Keratinocyte (primary cell): ENCODE measurements around the gene NR1H3. TPM values are rescaled to one million over a fixed set of nuclear protein-coding genes. Genes with fewer than 3 reads are reported as not detected.

Experiments used
- DNase-seq: peaks from one replicate; pipeline ENCODE4 v3.0.0-alpha.2; 2011; ENCODE audit warnings: low read depth, missing footprints, low spot score
- FAIRE-seq: peaks from 2 replicates; lab custom pipeline; 2011; peaks lifted over from hg19 to GRCh38; lab: Jason Lieb, UNC
- H2AFZ ChIP-seq: 2 replicates; pipeline ENCODE4 v1.6.0; 2012; ENCODE audit warnings: low read length, control low read depth, inconsistent platforms; ENCODE audit not compliant: control insufficient read depth
- H3K27ac ChIP-seq: 2 replicates; pipeline ENCODE4 v1.5.1; 2011; ENCODE audit warnings: low read length; ENCODE audit not compliant: control insufficient read depth, insufficient read depth
- H3K27me3 ChIP-seq: 3 replicates; pipeline ENCODE4 v1.6.0; 2011; ENCODE audit warnings: low read length; ENCODE audit not compliant: control insufficient read depth, insufficient read depth; ENCODE audit errors: extremely low read depth
- H3K36me3 ChIP-seq, 2 experiments: 2 replicates in 1 of 2; 3 replicates in 1 of 2; pipeline ENCODE4 v1.5.1; 2011; ENCODE audit warnings: low read length in 2 of 2, mild to moderate bottlenecking in 1 of 2; ENCODE audit not compliant: control insufficient read depth in 2 of 2, insufficient read depth in 2 of 2; ENCODE audit errors: extremely low read depth in 1 of 2
- H3K4me1 ChIP-seq: 3 replicates; pipeline ENCODE4 v1.5.1; 2011; ENCODE audit warnings: low read length; ENCODE audit not compliant: control insufficient read depth, insufficient read depth; ENCODE audit errors: extremely low read depth
- H3K4me2 ChIP-seq: 3 replicates; pipeline ENCODE4 v1.6.0; 2011; ENCODE audit warnings: low read depth, low read length; ENCODE audit not compliant: control insufficient read depth, insufficient read depth; ENCODE audit errors: extremely low read depth
- H3K4me3 ChIP-seq, 3 experiments: fragments of 200-600 bp in 1 of 3; sonication (generic) in 1 of 3; 2 replicates in 2 of 3; 3 replicates in 1 of 3; pipeline ENCODE4 v1.5.1; 2011 to 2016; ENCODE audit warnings: low read length in 3 of 3, mild to moderate bottlenecking in 3 of 3, control low read depth in 2 of 3, inconsistent platforms in 1 of 3, low read depth in 1 of 3, mixed read lengths in 1 of 3, mixed run types in 1 of 3, moderate library complexity in 1 of 3; ENCODE audit not compliant: control insufficient read depth in 2 of 3, insufficient read depth in 2 of 3; ENCODE audit errors: extremely low read depth in 1 of 3
- H3K79me2 ChIP-seq: 2 replicates; pipeline ENCODE4 v1.6.0; 2012; ENCODE audit warnings: low read length; ENCODE audit not compliant: control insufficient read depth, insufficient read depth
- H3K9ac ChIP-seq: 3 replicates; pipeline ENCODE4 v1.6.0; 2011; ENCODE audit warnings: low read length; ENCODE audit not compliant: control insufficient read depth, insufficient read depth; ENCODE audit errors: extremely low read depth
- H3K9me1 ChIP-seq: 3 replicates; pipeline ENCODE4 v1.6.0; 2011; ENCODE audit warnings: low read length; ENCODE audit not compliant: control insufficient read depth, insufficient read depth; ENCODE audit errors: extremely low read depth
- H3K9me3 ChIP-seq: 2 replicates; pipeline ENCODE4 v1.5.1; 2012; ENCODE audit warnings: low read depth, low read length; ENCODE audit not compliant: control insufficient read depth
- H4K20me1 ChIP-seq: 3 replicates; pipeline ENCODE4 v1.6.0; 2011; ENCODE audit warnings: low read length; ENCODE audit not compliant: control insufficient read depth, insufficient read depth; ENCODE audit errors: extremely low read depth
- EZH2 ChIP-seq: IDR thresholded peaks from one replicate; pipeline ENCODE4 v1.6.1; 2012; ENCODE audit warnings: inconsistent platforms, mild to moderate bottlenecking, low read length, moderate library complexity
- dilution Hi-C: fragments of 300-500 bp; cut with MboI; formaldehyde crosslinking; loops from one replicate; pipeline ENCODE4 v1.7.0; 2020; ENCODE audit warnings: low sequenced_read_pairs; ENCODE audit not compliant: extremely low pct_ligation_motif_present
- polyA plus RNA-seq, 5 experiments: library from polyadenylated mRNA; depleted of rRNA in 3 of 5; stranded (reverse) in 3 of 5; stranded (forward) in 1 of 5; unstranded in 1 of 5; fragments of >200 nt; gene quantifications; 1 replicate in 1 of 5; 2 replicates in 3 of 5; 3 replicates in 1 of 5; pipeline versions ENCODE4 v1.2.1 to v1.2.3, GENCODE V29; 2011 to 2012; ENCODE audit warnings: missing spikeins in 2 of 5, low read depth in 1 of 5, low replicate concordance in 1 of 5
- TF ChIP-seq, protein P1 (sequence below), 3 experiments: IDR thresholded peaks in 1 of 3; conservative IDR thresholded peaks in 1 of 3; optimal IDR thresholded peaks in 1 of 3; 2 replicates in 2 of 3; 3 replicates in 1 of 3; pipeline versions ENCODE3 to v1.5.1; 2011; ENCODE audit warnings: low read length in 3 of 3, mild to moderate bottlenecking in 3 of 3, moderate library complexity in 2 of 3, control low read depth in 1 of 3, inconsistent platforms in 1 of 3; ENCODE audit not compliant: insufficient read depth in 2 of 3; ENCODE audit errors: extremely low read depth in 1 of 3

NR1H3 gene
- polyA plus RNA-seq, 1 donor (not counting 4 experiments of a cell fraction or from before 2014, with no cell fraction given), result 9.1 TPM

DNA sequence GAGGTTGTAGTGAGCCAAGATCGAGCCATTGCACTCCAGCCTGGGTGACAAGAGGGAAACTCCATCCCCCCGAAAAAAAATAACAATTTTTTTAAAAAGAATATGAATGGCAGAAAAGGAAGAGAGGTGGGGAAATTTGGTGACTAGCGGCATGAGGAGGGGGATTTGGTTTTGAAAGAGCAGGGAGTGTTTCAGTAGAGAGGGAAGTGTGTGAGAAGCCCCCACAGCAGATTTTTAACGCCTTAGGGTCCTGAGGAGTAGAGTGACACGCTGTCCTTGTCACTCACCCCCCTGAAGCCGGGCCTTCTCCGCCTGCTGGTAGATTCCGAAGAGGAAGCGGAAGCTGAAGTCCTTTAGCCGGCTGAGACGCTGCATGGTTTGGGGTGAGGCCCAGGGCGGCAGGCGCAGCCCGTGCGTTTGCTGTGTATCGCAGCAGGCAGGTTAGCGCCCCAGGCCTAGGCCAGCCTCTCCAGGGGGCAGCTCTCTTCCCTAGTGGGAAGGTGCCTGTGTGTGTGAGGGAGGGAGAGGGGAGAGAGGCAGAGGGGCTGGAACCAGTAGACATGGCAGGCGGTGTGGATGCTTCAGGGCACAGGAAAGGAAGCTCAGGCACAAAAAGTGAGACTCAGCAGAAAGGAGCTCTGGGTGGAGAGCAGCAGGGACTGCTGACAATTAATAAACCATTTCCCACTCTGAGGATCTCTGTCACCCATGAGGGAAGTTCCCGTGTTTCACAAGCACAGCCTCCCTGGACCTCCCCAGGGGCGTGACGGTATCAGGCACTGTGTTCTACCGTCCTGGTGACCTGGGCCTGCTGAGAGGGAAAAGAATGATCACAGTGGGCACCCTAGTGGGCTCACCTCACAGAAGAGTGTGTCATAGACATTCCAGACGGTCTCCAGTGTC, 13.1 kb upstream of the NR1H3 start:
- DNase-seq, result no peak
- H4K20me1 ChIP-seq, result no peaks in the 10 kb centered on the region
- no peak overlapping the region for H3K4me2 ChIP-seq
- no peak overlapping the region for H3K27ac ChIP-seq
- H3K9me3 ChIP-seq, result no peaks in the 10 kb centered on the region
- TF ChIP-seq, protein P1, sequence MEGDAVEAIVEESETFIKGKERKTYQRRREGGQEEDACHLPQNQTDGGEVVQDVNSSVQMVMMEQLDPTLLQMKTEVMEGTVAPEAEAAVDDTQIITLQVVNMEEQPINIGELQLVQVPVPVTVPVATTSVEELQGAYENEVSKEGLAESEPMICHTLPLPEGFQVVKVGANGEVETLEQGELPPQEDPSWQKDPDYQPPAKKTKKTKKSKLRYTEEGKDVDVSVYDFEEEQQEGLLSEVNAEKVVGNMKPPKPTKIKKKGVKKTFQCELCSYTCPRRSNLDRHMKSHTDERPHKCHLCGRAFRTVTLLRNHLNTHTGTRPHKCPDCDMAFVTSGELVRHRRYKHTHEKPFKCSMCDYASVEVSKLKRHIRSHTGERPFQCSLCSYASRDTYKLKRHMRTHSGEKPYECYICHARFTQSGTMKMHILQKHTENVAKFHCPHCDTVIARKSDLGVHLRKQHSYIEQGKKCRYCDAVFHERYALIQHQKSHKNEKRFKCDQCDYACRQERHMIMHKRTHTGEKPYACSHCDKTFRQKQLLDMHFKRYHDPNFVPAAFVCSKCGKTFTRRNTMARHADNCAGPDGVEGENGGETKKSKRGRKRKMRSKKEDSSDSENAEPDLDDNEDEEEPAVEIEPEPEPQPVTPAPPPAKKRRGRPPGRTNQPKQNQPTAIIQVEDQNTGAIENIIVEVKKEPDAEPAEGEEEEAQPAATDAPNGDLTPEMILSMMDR (optimal IDR thresholded peaks at IDR 0.05 in 1 of 3, IDR thresholded peaks at IDR 0.05 in 1 of 3, conservative IDR thresholded peaks at IDR 0.05 in 1 of 3; ENCODE audit: extremely low read depth in 1 of 3, insufficient read depth in 2 of 3, low read length in 3 of 3), result no peak
- TF ChIP-seq EZH2, result no peak
- H3K27me3 ChIP-seq, result no peaks in the 10 kb centered on the region
- peaks cover 12% of the 10 kb centered on the region for H3K79me2 ChIP-seq
- no peak for FAIRE-seq
- no peaks in the 10 kb centered on the region for H3K9me1 ChIP-seq
- no peak overlapping the region for H2AFZ ChIP-seq
- dilution Hi-C loops, result no loop called here
- no peak overlapping the region for H3K9ac ChIP-seq
- peaks cover 11% of the 10 kb centered on the region for H3K4me1 ChIP-seq
- no peak overlapping the region for H3K4me3 ChIP-seq
- peaks cover 25 to 28% of the 10 kb centered on the region in 2 experiments for H3K36me3 ChIP-seq

DNA sequence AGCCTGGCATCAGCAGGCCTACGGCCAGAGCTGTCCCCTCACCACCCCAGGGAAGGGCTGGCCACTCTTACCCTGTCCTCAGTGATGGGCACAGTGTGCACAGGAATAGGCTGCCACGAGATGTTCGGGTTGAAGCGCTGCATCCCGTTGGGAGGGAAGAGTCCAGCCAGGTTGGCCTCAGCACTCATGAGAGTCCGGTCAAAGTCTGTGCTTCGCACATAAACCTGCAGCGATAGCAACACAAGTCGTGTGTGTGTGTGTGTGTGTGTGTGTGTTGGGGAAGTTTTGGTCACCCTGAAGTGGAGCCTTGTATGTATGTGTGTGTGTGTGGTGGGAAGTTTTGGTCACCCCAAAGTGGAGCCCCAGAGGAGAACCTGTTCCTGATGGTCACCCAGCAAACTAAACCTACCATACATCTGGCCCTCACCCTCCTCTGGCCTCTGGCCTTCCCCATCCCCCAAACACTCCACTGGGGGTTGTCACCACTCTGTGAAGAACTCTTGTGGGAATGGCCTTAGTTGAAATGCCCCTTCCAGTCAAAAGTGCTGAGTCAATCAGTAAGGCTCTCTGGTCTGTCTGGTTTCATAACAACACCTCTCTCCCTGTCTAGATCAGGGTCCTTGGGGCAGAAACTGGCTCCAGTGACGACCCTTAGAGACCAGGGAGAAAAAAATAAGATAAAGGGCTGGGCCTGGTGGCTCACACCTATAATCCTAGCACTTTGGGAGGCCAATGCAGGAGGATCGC, 12.0 kb upstream of the NR1H3 start:
- FAIRE-seq, result no peak
- Histone ChIP-seq H3K4me3 (no peak overlapping the region), H3K27me3 (no peaks in the 10 kb centered on the region), H4K20me1 (no peaks in the 10 kb centered on the region), H3K79me2 (peaks cover 16% of the 10 kb centered on the region), H3K9ac (no peak overlapping the region), H3K27ac (no peak overlapping the region), H2AFZ (no peak overlapping the region), H3K9me3 (no peaks in the 10 kb centered on the region), H3K36me3 (peaks cover 19 to 25% of the 10 kb centered on the region in 2 experiments), H3K4me2 (no peak overlapping the region), H3K4me1 (peaks cover 12% of the 10 kb centered on the region), H3K9me1 (no peaks in the 10 kb centered on the region)
- TF ChIP-seq, protein P1 (optimal IDR thresholded peaks at IDR 0.05 in 1 of 3, IDR thresholded peaks at IDR 0.05 in 1 of 3, conservative IDR thresholded peaks at IDR 0.05 in 1 of 3; ENCODE audit: extremely low read depth in 1 of 3, insufficient read depth in 2 of 3, low read length in 3 of 3), result no peak
- no peak for TF ChIP-seq EZH2
- dilution Hi-C loops, result no loop called here
- DNase-seq, result no peak
